ENCODE results near the gene ZNF446. TPM values are rescaled to one million over a fixed set of nuclear protein-coding genes. Genes with fewer than 3 reads are reported as not detected.
"Not testable (repeated sequence)": the region's sequence is repeated elsewhere in the genome, so short reads cannot be mapped to it uniquely, and the experiment has no call there.

Gene ZNF446
- polyA plus RNA-seq, 1 donor: 7.0 TPM

DNA sequence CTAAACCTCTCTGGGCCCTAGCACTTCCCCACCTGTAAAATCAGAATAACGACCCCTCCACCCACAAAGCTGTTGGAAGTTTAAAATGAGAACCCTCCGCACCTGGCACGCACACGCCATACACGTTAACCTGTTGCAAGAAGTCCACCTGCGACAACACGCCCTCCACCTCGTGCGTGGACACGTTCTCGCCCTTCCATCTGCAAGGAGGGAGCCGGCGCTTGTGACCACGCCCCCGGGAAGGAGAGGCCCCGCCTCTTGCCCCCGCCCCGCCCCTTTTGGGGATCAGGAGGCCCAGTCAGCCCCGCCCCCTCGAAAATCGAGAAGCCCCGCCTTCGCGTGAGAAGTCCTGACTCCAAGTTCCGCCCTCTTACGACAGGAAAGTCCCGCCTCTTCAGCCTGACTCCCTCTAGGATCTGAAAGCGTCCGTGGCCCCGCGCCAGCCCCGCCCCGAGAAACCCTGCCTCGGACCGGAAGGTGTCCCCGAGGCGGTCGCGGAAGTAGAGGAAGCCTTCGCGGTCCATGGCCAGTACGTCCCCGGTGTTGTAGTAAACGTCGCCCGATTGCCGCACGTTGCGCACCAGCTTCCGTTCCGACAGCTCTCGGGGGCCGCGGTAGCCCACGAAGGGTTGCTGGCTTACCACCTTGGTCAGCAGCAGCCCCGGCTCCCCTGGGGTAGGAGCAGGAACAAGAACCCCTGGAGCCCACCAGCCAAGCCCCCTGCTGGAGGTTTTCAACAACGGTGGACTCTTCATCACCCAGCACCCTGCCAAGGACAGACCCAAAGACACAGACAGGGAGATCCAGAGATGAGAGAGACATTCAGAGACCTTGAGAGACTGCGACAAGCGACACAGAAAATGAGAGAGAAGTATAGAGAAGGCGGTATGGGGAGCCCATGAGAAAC is 23.1 kb downstream of the ZNF446 start:
- peak; percentile 85 for DNase-seq (ENCODE audit: low read depth)

DNA sequence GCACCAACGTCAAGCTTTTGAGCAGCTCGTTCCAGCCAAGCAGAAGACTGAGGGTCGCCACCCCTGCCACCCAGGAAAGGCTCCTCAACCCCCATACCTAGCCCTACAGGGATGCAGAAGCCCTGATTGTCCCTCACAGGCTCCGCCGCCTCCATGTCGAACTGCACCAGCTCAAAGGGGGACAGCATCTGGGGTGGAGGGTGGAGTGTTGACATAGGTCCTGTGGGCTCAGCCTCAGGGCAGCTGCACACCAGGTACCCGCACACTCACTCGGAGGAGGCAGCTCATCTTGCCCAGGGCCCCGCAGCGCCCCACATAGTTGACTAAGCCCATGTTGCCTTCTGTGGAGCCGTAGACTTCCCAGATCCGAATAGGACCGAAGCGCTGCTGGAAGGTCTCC is 24.1 kb downstream of the ZNF446 start:
- DNase-seq (ENCODE audit: low read depth): no peak

DNA sequence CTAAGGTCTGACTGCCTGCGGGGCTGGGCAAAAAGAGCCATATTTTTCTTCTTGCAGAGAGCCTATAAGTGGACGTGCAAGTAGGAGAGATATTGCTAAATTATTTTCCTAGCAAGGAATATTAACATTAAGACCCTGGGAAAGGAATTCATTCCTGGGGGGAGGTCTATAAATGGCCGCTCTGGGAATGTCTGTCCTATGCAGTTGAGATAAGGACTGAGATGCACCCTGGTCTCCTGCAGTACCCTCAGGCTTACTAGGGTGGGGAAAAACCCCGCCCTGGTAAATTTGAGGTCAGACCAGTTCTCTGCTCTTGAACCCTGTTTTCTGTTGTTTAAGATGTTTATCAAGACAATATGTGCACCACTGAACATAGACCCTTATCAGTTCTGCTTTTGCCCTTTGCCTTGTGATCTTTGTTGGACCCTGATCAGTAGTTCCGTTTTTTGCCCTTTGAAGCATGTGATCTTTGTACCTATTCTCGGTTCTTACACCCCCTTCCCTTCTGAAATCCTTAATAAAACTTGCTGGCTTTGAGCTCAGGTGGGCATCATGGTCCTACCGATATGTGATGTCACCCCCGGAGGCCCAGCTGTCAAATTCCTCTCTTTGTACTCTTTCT is 31.6 kb downstream of the ZNF446 start:
- not testable (repeated sequence) for DNase-seq (ENCODE audit: low read depth)

DNA sequence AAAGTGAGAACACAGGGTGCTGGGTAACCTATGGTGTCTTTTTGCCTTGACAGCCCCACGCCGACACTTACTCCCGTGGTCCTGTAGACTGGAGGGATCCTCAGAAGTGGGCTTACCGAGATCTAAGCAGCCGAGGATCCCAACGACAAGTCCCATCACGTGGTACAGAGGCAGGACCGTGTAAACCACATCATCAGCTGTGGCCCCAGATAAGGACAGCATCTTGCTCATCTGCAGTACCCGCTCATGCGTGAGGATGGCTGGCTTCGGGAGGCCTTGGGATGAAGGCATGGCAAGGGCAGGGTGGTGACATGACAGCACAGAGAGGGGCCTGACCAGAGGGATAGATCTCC is 33.6 kb downstream of the ZNF446 start:
- DNase-seq (ENCODE audit: low read depth): no peak

GRCh38 chr19:58510084-58510862 is 34.1 kb downstream of the ZNF446 start:
- DNase-seq (ENCODE audit: low read depth): no peak

- no peak for DNase-seq (ENCODE audit: low read depth)
Observed at GRCh38 chr19:58511353-58512208, 35.4 kb downstream of the ZNF446 start, which contains the start of gene SLC27A5. TSS of gene SLC27A5 (minus strand) at chr19:58511992. CDS start at chr19:58511955, 37 bp downstream.

DNA sequence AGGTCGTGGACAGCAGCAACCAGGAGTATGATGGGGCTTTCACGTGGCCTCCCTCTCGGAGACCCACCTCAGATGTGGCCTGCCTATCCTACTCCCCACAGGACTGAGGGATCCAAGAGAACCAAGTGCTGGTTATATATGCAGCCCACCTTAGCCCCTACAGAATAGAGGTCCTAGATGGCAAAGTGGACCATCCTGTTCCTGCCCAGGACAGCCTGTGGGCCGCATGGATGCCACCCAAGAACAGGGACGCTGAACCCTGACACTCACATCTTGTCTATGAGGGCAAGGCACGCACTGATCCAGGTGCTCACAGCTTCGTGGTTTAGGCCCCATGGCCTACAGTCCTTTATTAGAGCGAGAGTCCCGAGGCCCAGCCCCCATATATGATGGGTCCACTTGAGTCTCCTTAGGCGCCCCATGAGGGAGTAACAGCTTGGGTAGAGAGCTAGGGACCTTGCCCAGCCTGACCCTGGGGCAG is 37.1 kb downstream of the ZNF446 start:
- DNase-seq (ENCODE audit: low read depth): no peak

DNA sequence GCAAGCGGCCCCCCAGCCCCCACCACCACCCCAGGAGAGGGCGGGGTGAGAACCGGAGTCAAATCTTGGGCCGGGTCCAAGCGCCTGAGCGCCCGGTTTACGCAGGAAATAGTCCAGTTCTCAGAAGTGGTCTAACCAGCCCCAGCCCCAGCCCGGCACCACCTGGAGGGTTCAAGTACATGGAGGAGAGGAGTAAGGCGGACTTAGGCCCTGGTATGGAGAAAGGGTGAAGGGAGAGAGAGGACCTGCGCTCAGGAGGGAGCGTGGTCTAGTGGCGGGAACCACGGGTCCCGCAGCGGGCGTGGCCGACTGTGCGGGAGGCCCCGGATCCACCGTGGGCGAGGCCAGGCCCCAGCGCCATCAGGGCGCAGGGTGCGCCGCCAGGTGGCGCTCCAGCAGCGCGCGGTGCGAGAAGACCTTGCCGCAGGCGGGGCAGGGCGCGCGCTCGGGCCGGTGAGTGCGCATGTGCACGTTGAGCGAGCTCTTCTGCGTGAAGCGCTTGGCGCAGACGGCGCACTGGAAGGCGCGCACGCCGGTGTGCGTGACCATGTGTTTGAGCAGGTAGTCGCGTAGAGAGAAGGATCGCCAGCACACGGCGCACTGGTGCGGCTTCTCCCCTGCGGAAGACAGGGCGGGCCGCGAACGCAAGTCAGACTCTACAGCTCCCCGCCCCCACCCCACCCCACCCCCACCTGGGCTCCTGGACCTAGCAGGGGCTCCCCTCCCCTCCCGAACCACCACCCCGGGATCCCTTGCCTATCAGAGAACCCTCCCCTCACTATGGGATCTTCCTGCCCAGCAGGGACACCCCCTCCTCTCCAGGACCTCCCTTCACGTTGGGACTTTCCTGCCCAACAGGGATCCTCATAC is 37.8 kb downstream of the ZNF446 start:
- DNase-seq (ENCODE audit: low read depth): no peak

DNA sequence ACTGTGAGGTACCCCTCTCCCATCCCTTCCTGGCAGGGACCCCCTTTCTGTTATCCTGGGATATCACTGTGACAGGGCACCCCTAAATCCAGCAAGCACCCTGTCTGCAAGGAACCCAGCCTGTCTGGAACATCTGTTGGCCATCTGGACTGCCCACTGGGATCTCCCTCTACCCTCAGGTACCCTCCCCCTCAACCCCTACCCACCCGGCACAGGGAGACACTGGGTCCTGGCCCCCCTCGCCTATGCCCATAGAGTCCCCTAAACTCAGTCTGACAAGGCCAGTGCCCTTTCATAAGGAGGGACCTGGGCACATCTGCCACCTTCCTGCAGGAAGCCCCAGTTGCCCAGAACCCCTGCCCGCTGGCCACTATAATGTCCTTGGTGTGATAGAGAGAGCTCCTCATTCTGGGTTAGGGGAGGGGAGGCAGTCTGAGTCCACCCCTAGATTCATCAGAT is 38.4 kb downstream of the ZNF446 start:
- DNase-seq (ENCODE audit: low read depth): no peak

GRCh38 chr19:58515259-58515658 is 39.1 kb downstream of the ZNF446 start:
- no peak for DNase-seq (ENCODE audit: low read depth)

DNA sequence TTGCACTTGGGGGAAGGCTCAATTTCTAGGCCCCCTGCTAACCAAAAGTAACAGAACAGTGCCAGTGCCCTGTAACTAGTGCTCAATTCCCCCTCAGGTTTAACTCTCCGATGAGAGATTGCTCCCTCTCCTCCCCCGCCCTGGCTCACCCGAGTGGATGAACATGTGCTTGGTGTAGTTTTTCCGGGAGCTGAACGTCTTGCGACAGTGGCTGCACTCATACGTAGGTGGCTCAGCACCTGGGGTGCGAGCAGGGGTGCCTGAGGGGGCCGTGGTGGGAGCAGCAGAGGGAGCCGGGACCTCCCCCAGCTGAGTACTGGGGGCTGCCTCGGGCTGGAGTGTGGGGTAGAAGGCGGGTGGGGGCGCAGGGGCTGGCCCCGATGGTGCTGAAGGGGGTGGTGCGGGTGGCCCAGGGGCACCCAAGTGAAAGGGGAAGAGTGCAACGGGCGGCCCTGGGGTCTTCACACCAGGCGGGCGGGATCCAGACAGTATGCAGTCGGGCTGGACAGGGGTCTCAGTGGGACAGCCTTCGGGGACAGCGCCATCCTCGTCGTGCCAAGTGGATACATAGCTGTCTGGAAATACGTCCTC is 40.2 kb downstream of the ZNF446 start:
- DNase-seq (ENCODE audit: low read depth): no peak

GRCh38 chr19:58516964-58517833 is 41.0 kb downstream of the ZNF446 start:
- DNase-seq (ENCODE audit: low read depth): no peak

- no peak for DNase-seq (ENCODE audit: low read depth)
Observed at GRCh38 chr19:58518256-58519086, 42.3 kb downstream of the ZNF446 start.

GRCh38 chr19:58519087-58519354 is 42.9 kb downstream of the ZNF446 start:
- no peak for DNase-seq (ENCODE audit: low read depth)

DNA sequence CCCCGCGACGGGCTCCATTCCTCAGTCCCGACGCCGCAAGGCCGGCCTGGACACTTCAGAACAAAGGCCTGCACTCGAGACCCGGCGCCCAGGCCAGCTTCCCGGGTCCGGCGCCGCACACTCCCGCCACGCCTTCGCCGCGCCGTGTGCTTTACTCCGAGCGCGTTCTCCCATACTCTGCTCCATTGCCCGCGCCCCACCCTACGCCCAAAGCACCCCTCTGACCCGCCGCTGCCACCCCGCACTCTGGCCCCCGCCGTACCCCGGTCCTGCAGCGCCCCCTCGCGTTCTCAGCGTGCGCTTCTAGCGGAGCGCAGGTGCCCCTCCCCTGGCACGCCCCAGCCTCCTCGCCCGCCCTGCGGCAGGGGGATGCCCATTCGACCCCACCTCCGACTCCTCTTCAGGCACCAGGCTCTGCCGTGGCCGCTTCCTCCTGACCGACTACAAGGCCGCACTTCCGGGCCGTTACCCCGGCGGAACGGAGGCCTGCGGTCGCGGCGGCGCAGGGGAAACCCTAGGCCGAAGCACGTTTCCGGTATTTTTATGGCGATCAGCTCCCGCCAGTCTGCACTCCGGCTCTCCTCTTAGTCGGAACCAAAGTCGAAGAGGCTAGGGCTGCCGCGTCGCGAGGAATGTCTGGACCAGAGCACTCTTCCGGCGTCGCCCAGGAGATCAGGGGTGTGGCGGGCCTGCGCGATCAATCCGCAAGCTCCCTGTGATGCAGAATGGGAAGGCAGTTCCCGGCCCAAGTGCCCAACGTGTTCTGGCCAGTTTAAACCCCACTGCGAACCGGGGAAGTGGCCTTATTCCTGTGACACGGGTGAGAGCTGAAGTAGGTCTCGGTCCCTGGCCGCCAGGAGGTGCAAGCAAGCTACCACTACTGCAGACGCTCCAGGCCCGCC is 43.5 kb downstream of the ZNF446 start, which contains the start of gene ZBTB45:
Gene ZBTB45 (minus strand): TSS at position 456 of the 902 bp plus-strand sequence. CDS start 2,137 bp downstream, outside the sequence.
- DNase-seq (ENCODE audit: low read depth): peak; percentile 90

- no peak for DNase-seq (ENCODE audit: low read depth)
Observed at GRCh38 chr19:58520257-58520599, 44.1 kb downstream of the ZNF446 start.

DNA sequence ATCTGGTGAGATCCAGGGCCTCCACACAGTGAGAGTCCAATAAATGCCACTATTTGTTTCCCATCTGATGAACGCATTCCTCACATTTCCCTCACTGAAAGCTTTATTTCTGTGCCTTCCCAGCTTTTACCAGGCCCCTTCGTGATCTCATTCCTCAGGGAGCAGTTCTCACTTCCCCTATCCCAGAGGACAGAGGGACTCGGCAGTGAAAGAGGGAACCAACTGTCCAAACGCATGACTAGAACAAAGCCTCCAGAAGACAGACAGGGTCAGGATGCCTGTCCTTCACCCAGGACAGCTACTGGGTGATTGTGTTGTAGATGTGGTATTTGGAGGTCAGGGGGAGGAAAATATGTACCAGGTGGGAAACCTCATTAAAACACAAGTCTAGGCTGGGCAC is 45.5 kb downstream of the ZNF446 start:
- DNase-seq (ENCODE audit: low read depth): no peak
